ENCODE data around the gene MALRD1.

The MALRD1 gene

DNA sequence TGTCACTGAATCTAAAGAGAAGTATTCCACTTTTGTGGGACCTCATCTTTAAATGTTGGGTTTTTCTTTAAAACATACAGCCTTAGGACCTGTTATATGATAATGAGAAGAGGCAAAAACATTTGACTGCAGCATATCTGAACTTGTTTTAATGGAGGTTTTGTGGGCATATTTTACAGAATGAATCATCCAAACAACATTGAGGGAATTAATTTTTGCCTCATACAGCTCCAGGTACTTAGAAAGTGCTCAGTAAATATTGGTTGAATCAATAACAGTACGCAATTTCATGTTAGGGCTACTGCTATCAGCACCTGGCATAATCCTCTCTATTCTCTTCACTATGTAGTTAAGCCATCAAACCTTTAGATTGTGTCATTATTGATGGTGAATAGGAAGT is 115.9 kb downstream of the MALRD1 start:
- Histone ChIP-seq H3K9me3 (ENCODE audit: insufficient read depth, low read depth, low read length) (no peaks in the 10 kb centered on the region), H3K9ac (ENCODE audit: low read depth, low read length) (no peak overlapping the region), H3K4me1 (ENCODE audit: insufficient read depth, low read length) (peaks cover 4% of the 10 kb centered on the region; the same call in 1 of the 2 replicates), H3K36me3 (ENCODE audit: insufficient read depth, low read length) (no peaks in the 10 kb centered on the region), H3K27me3 (ENCODE audit: insufficient read depth, low read length) (no peaks in the 10 kb centered on the region), H3K4me3 (ENCODE audit: low read length) (no peak overlapping the region), H3K27ac (ENCODE audit: low read depth, low read length) (no peak overlapping the region)
- WGBS = no CpG with 5 or more reads among the region's 1 CpG

DNA sequence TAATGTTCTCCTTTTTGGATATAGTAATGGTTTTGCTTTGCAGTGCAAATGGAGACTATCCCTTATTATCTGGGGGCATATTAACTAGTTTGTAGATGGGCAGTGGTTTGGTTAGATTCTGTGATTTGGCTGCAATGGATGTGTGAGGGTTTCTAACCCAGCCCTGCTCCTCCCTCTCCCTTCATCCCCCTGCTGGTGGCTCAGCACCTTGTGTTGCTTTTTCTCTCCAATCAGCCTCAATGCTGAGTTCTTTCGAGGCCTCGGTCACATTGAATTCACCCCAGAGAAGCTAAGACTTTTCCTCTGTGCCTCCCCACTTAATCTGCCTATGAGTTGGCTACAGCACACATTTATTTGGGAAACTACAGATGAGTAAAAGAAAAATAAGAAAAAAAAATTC is 120.0 kb downstream of the MALRD1 start:
- Histone ChIP-seq H3K27me3 (ENCODE audit: insufficient read depth, low read length) (no peaks in the 10 kb centered on the region), H3K36me3 (ENCODE audit: insufficient read depth, low read length) (no peaks in the 10 kb centered on the region), H3K9me3 (ENCODE audit: insufficient read depth, low read depth, low read length) (no peaks in the 10 kb centered on the region), H3K27ac (ENCODE audit: low read depth, low read length) (no peak overlapping the region), H3K4me3 (ENCODE audit: low read length) (no peak overlapping the region), H3K4me1 (ENCODE audit: insufficient read depth, low read length) (peaks cover 4% of the 10 kb centered on the region; the same call in 1 of the 2 replicates), H3K9ac (ENCODE audit: low read depth, low read length) (no peak overlapping the region)
- WGBS = 63% methylated on average over 2 of the region's 2 CpGs

DNA sequence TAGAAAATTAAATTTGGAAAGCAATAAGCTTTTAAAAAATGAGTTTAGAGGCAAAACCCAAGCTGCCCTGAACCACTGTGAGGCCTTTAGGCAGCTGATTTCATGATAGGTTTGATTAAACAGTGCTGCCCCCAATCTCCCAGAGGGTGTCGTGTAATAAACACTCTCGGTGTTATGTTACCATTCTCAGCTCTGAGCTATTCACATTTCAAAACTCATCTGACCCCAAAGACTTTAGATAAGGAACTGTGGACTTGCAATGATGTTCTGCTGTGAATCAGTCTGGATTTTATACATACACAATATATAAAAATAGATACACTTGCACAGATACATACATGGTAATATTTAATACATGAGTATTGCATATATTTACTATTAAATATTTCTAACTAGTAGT is 120.4 kb downstream of the MALRD1 start:
- no peaks in the 10 kb centered on the region for H3K9me3 ChIP-seq (ENCODE audit: insufficient read depth, low read depth, low read length)

DNA sequence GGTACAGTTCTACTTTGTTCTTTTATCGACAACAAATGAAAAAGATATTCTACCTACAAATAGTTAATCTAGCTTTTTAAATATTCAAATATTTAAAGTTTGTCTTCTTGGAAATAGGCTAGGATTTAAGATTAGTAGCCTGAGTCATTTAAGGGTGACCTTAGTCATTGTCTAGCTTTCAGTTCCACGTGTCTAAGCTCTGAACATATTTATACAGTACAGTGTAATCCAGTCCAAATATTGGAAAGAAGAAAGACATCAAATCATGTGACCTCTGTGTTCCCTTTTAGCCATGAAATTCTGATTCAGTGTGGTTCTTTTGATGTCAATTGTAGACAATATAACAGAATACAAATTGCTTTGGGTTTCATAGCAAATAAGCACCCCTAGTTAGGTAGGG is 121.1 kb downstream of the MALRD1 start:
- peaks cover 4% of the 10 kb centered on the region; the same call in 1 of the 2 replicates for H3K4me1 ChIP-seq (ENCODE audit: insufficient read depth, low read length)
- H3K9me3 ChIP-seq (ENCODE audit: insufficient read depth, low read depth, low read length) = no peaks in the 10 kb centered on the region
- H3K9ac ChIP-seq (ENCODE audit: low read depth, low read length) = no peak overlapping the region
- H3K27ac ChIP-seq (ENCODE audit: low read depth, low read length) = no peak overlapping the region
- no peaks in the 10 kb centered on the region for H3K27me3 ChIP-seq (ENCODE audit: insufficient read depth, low read length)
- no peaks in the 10 kb centered on the region for H3K36me3 ChIP-seq (ENCODE audit: insufficient read depth, low read length)
- no peak overlapping the region for H3K4me3 ChIP-seq (ENCODE audit: low read length)
- WGBS = 74% methylated on average over 1 of the region's 2 CpGs

More for the DNA sequence above, 120.4 kb downstream of the MALRD1 start:
- no peak overlapping the region for H3K4me3 ChIP-seq (ENCODE audit: low read length)
- H3K27ac ChIP-seq (ENCODE audit: low read depth, low read length) = no peak overlapping the region
- H3K36me3 ChIP-seq (ENCODE audit: insufficient read depth, low read length) = no peaks in the 10 kb centered on the region
- H3K27me3 ChIP-seq (ENCODE audit: insufficient read depth, low read length) = no peaks in the 10 kb centered on the region
- WGBS = 98% methylated on average over 2 of the region's 2 CpGs
- H3K9ac ChIP-seq (ENCODE audit: low read depth, low read length) = no peak overlapping the region
- H3K4me1 ChIP-seq (ENCODE audit: insufficient read depth, low read length) = peaks cover 4% of the 10 kb centered on the region; the same call in 1 of the 2 replicates

DNA sequence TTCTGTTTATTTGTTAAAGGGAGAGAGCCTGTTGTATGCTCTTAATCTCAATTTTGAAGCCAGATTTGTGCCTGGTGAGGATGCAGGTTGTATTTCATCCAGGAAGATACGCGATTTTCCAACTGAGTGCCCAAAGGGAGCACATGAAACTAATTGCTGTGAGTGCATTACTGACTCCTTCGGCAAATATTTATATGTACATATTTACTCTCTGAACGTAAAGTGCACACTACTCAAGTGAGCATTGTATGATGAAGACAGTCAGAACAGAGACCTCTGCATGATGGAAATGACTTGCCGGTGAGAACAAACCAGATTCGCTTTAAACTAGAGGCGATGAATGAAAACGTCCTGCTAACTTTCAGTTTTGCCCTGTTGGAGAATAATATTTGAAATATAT is 130.1 kb downstream of the MALRD1 start:
- Histone ChIP-seq H3K9ac (ENCODE audit: low read depth, low read length) (no peak overlapping the region), H3K36me3 (ENCODE audit: insufficient read depth, low read length) (no peaks in the 10 kb centered on the region), H3K27ac (ENCODE audit: low read depth, low read length) (no peak overlapping the region), H3K4me3 (ENCODE audit: low read length) (no peak overlapping the region), H3K9me3 (ENCODE audit: insufficient read depth, low read depth, low read length) (no peaks in the 10 kb centered on the region), H3K4me1 (ENCODE audit: insufficient read depth, low read length) (no peaks in the 10 kb centered on the region), H3K27me3 (ENCODE audit: insufficient read depth, low read length) (no peaks in the 10 kb centered on the region)
- WGBS = 93% methylated on average over 7 of the region's 8 CpGs

DNA sequence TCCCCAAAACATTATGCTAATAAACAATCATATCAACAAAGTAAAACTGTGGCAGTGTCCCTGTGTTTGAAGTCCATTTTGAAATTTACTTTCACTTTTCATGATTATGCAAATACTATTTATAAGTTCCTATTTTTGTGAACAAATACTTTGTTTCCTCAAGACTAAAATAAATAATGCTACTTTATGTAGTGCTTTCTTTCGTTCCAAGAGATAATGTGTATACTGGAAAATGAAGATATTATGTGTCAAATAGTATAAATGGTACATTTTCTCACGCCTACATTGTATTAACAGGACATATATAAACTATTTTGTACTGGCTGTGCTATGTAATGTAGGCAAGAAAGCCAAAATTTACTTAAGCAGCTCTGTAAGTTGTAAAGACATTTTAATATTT is 136.3 kb downstream of the MALRD1 start:
- Histone ChIP-seq H3K9ac (ENCODE audit: low read depth, low read length) (no peak overlapping the region), H3K9me3 (ENCODE audit: insufficient read depth, low read depth, low read length) (no peaks in the 10 kb centered on the region), H3K36me3 (ENCODE audit: insufficient read depth, low read length) (no peaks in the 10 kb centered on the region), H3K4me1 (ENCODE audit: insufficient read depth, low read length) (no peaks in the 10 kb centered on the region), H3K4me3 (ENCODE audit: low read length) (no peak overlapping the region), H3K27ac (ENCODE audit: low read depth, low read length) (no peak overlapping the region), H3K27me3 (ENCODE audit: insufficient read depth, low read length) (no peaks in the 10 kb centered on the region)
- no CpG with 5 or more reads among the region's 2 CpGs for WGBS

DNA sequence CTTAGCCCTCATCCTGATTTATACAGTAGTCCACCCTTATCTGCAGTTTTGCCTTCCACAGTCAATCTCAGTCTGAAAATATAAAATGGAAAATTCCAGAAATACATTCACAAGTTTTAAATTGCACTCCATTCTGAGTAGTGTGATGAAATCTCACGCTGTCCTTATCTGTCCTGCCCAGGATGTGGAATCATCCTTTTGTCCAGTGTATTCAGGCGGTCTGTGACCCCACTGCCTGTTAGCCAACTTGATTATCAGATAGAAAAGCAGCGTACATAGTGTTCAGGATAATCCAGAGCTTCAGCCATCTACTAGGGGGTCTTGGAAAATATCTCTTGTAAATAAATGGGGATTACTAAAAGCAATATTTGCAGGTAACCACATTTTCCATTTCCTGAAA is 146.3 kb downstream of the MALRD1 start:
- 94% methylated on average over 3 of the region's 3 CpGs for WGBS
- Histone ChIP-seq H3K4me1 (ENCODE audit: insufficient read depth, low read length) (0 out of 2 replicates have a peak, but pooled peaks cover 3% of the 10 kb centered on the region), H3K9me3 (ENCODE audit: insufficient read depth, low read depth, low read length) (no peaks in the 10 kb centered on the region), H3K36me3 (ENCODE audit: insufficient read depth, low read length) (no peaks in the 10 kb centered on the region), H3K4me3 (ENCODE audit: low read length) (no peak overlapping the region), H3K27me3 (ENCODE audit: insufficient read depth, low read length) (no peaks in the 10 kb centered on the region), H3K9ac (ENCODE audit: low read depth, low read length) (no peak overlapping the region), H3K27ac (ENCODE audit: low read depth, low read length) (no peak overlapping the region)

DNA sequence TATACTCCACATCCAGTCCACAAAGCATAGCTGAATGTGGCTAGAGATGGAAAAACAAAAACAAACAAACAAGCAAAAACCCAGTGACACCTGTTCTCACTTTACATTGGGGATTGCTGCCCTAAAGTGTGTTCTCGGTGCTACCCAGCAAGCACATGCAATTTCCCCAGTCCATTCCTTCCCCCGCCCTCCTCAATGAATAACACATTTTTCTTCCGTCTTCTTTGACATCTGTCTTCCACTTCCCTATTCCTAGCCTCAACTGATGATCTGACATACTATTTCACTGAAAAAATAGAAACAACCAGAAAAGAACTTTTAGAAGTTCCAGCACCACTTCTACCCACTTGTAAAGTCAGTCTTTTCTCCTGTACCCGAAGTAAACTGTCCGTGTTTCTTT is 147.1 kb downstream of the MALRD1 start:
- H3K27me3 ChIP-seq (ENCODE audit: insufficient read depth, low read length) = no peaks in the 10 kb centered on the region
- H3K9ac ChIP-seq (ENCODE audit: low read depth, low read length) = no peak overlapping the region
- WGBS = 92% methylated on average over 5 of the region's 5 CpGs
- no peaks in the 10 kb centered on the region for H3K36me3 ChIP-seq (ENCODE audit: insufficient read depth, low read length)
- H3K4me3 ChIP-seq (ENCODE audit: low read length) = no peak overlapping the region
- H3K27ac ChIP-seq (ENCODE audit: low read depth, low read length) = no peak overlapping the region
- no peaks in the 10 kb centered on the region for H3K9me3 ChIP-seq (ENCODE audit: insufficient read depth, low read depth, low read length)
- H3K4me1 ChIP-seq (ENCODE audit: insufficient read depth, low read length) = 0 out of 2 replicates have a peak, but pooled peaks cover 3% of the 10 kb centered on the region

DNA sequence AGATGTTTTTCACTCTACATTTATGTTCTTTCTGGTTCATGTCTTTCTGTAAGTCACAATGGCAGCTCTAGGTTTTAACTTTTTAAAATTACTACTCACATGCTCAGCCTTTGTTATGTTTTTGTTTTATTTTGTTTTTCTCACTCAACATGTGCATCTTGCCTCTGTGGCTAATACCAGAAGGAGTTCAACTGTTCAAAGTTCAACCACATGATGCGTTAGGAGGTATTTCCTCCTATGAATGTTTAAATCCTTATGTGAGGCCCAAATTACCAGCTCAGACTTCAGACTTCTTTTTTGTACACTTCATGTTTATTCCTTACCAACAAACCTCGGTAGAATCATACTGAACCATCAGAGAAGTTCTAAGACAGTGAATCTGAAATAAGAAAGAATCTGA is 151.6 kb downstream of the MALRD1 start:
- WGBS = 100% methylated on average over 2 of the region's 2 CpGs
- Histone ChIP-seq H3K36me3 (ENCODE audit: insufficient read depth, low read length) (no peaks in the 10 kb centered on the region), H3K27me3 (ENCODE audit: insufficient read depth, low read length) (no peaks in the 10 kb centered on the region), H3K4me1 (ENCODE audit: insufficient read depth, low read length) (0 out of 2 replicates have a peak, but pooled peaks cover 3% of the 10 kb centered on the region), H3K4me3 (ENCODE audit: low read length) (no peak overlapping the region), H3K9me3 (ENCODE audit: insufficient read depth, low read depth, low read length) (no peaks in the 10 kb centered on the region), H3K9ac (ENCODE audit: low read depth, low read length) (no peak overlapping the region), H3K27ac (ENCODE audit: low read depth, low read length) (no peak overlapping the region)

DNA sequence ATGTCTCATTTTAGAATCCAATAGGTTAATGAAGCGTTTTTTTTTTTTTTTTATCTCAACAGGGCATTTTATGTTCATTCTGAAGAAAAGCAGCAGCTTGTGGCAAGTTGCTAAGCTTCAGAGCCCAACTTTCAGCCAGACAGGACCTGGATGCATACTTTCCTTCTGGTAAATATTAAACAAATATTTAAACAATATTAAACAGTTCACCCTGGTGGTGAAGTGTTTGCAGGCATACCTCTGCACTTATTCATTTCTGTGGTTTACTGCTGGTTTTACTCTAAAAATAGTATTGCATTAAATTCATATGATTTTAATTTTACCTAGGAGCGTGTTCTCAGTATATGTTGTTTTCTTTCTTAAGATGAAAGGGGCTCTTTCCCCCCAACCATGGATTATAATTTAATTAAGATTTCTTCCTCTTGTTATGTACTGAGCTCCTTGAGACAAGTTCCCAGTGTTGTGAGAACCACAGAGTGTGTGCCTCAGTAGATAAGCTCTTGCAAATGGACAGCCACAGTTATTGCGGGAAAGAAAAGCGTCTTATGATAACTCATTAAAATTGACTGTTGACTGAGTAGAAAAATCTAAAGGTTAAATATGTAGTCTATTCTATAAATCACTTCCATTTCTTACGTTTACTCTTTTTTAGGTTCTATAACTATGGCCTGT is 155.8 kb downstream of the MALRD1 start:
- H3K9me3 ChIP-seq (ENCODE audit: insufficient read depth, low read depth, low read length) = no peaks in the 10 kb centered on the region
- H3K27ac ChIP-seq (ENCODE audit: low read depth, low read length) = no peak overlapping the region
- 96% methylated on average over 3 of the region's 5 CpGs for WGBS
- H3K4me3 ChIP-seq (ENCODE audit: low read length) = no peak overlapping the region
- H3K4me1 ChIP-seq (ENCODE audit: insufficient read depth, low read length) = no peaks in the 10 kb centered on the region
- H3K36me3 ChIP-seq (ENCODE audit: insufficient read depth, low read length) = no peaks in the 10 kb centered on the region
- no peak overlapping the region for H3K9ac ChIP-seq (ENCODE audit: low read depth, low read length)
- no peaks in the 10 kb centered on the region for H3K27me3 ChIP-seq (ENCODE audit: insufficient read depth, low read length)

DNA sequence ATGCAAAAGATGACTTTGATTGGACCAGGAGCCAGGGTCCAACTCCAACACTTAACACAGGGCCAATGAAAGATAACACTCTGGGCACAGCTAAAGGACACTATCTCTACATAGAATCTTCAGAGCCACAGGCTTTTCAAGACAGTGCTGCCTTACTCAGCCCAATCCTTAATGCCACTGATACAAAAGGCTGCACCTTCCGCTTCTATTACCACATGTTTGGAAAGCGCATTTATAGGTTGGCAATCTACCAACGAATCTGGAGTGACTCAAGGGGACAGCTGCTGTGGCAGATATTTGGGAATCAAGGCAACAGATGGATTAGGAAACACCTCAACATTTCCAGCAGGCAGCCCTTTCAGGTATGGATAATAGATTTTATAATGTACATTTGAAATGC is 160.7 kb downstream of the MALRD1 start:
- WGBS = 93% methylated on average over 3 of the region's 3 CpGs
- no peaks in the 10 kb centered on the region for H3K4me1 ChIP-seq (ENCODE audit: insufficient read depth, low read length)
- no peaks in the 10 kb centered on the region for H3K36me3 ChIP-seq (ENCODE audit: insufficient read depth, low read length)
- H3K27ac ChIP-seq (ENCODE audit: low read depth, low read length) = no peak overlapping the region
- no peaks in the 10 kb centered on the region for H3K9me3 ChIP-seq (ENCODE audit: insufficient read depth, low read depth, low read length)
- H3K27me3 ChIP-seq (ENCODE audit: insufficient read depth, low read length) = no peaks in the 10 kb centered on the region
- no peak overlapping the region for H3K4me3 ChIP-seq (ENCODE audit: low read length)
- no peak overlapping the region for H3K9ac ChIP-seq (ENCODE audit: low read depth, low read length)

DNA sequence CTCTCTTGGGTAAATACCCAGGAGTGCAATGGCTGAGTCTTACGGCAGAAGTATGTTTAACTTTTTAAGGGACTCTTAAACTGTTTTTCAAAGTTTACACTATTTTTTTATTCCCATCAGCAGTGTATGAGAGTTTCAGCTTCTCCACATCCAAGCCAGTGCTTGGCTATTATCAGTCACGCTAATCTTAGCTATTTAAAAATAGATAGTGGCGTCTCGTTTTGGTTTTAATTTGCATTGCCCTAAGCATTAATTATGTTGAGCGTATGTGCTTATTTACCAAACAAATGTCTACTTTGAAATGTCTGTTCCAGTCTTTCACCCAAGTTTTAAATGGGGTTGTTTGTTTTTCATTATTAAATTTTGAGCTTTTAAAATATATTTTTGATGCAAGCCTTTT is 164.0 kb downstream of the MALRD1 start:
- Histone ChIP-seq H3K9me3 (ENCODE audit: insufficient read depth, low read depth, low read length) (no peaks in the 10 kb centered on the region), H3K4me3 (ENCODE audit: low read length) (no peak overlapping the region), H3K4me1 (ENCODE audit: insufficient read depth, low read length) (no peaks in the 10 kb centered on the region), H3K36me3 (ENCODE audit: insufficient read depth, low read length) (no peaks in the 10 kb centered on the region), H3K27me3 (ENCODE audit: insufficient read depth, low read length) (no peaks in the 10 kb centered on the region), H3K9ac (ENCODE audit: low read depth, low read length) (no peak overlapping the region), H3K27ac (ENCODE audit: low read depth, low read length) (no peak overlapping the region)
- 84% methylated on average over 4 of the region's 5 CpGs for WGBS
